ENCODE results near the gene ATP8B1.

DNA sequence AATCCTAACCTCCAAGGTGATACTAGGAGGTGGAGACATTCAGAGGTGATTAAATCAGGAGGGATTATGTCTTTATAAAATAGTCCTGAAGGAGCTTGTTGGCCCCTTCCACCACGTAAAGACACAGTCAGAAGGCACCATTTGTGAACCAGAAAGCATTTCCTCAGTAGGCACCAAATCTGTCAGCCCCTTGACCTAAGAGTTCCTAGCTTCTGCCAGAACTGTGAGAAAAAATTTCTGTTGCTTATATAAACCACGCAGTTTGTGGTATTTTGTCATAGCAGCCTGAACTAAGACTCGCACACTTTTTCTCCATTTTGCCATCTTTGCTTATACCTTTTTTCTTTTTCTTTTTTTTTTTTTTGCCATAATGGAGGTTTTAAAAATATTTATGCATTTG lies 162.9 kb downstream of the ATP8B1 start:
- TF ChIP-seq RARB (CRISPR knock-in tag; IDR thresholded peaks at IDR 0.05) (no peak), ARNTL (CRISPR knock-in tag; IDR thresholded peaks at IDR 0.05; ENCODE audit: borderline replicate concordance, low read depth) (no peak), CSDC2 (CRISPR knock-in tag; IDR thresholded peaks at IDR 0.05) (no peak), ESRRG (CRISPR knock-in tag; IDR thresholded peaks at IDR 0.05) (no peak), ZFP30 (CRISPR knock-in tag; IDR thresholded peaks at IDR 0.05) (no peak), ZNF565 (CRISPR knock-in tag; conservative IDR thresholded peaks at IDR 0.05; ENCODE audit: low read depth) (no peak), CREB5 (CRISPR knock-in tag; IDR thresholded peaks at IDR 0.05; ENCODE audit: low read depth) (no peak), GLIS3 (CRISPR knock-in tag; IDR thresholded peaks at IDR 0.05) (no peak)
- TF ChIP-seq, protein P1, sequence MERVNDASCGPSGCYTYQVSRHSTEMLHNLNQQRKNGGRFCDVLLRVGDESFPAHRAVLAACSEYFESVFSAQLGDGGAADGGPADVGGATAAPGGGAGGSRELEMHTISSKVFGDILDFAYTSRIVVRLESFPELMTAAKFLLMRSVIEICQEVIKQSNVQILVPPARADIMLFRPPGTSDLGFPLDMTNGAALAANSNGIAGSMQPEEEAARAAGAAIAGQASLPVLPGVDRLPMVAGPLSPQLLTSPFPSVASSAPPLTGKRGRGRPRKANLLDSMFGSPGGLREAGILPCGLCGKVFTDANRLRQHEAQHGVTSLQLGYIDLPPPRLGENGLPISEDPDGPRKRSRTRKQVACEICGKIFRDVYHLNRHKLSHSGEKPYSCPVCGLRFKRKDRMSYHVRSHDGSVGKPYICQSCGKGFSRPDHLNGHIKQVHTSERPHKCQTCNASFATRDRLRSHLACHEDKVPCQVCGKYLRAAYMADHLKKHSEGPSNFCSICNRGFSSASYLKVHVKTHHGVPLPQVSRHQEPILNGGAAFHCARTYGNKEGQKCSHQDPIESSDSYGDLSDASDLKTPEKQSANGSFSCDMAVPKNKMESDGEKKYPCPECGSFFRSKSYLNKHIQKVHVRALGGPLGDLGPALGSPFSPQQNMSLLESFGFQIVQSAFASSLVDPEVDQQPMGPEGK (CRISPR knock-in tag; IDR thresholded peaks at IDR 0.05; ENCODE audit: borderline replicate concordance), result no peak
- TF ChIP-seq, protein P2, sequence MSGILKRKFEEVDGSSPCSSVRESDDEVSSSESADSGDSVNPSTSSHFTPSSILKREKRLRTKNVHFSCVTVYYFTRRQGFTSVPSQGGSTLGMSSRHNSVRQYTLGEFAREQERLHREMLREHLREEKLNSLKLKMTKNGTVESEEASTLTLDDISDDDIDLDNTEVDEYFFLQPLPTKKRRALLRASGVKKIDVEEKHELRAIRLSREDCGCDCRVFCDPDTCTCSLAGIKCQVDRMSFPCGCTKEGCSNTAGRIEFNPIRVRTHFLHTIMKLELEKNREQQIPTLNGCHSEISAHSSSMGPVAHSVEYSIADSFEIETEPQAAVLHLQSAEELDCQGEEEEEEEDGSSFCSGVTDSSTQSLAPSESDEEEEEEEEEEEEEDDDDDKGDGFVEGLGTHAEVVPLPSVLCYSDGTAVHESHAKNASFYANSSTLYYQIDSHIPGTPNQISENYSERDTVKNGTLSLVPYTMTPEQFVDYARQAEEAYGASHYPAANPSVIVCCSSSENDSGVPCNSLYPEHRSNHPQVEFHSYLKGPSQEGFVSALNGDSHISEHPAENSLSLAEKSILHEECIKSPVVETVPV (CRISPR knock-in tag; IDR thresholded peaks at IDR 0.05), result no peak

All from SK-N-SH treated with all-trans-retinoic acid at 6 μM for 48 hours (cell line).